ENCODE data around the gene TRIM3. TPM values are rescaled to one million over a fixed set of nuclear protein-coding genes. Genes with fewer than 3 reads are reported as not detected.

Gene TRIM3
- total and polyA plus RNA-seq, 2 of the 4 experiments (the other 2 are of a cell fraction): 13.8 to 22.3 TPM

GRCh38 chr11:6481012-6481923, 7.5 kb upstream of the TRIM3 start, which contains the start of the genes ARFIP2 and TIMM10B:
Gene ARFIP2, minus strand, starts transcription at chr11:6481331. Its CDS starts 910 bp downstream, at chr11:6480421.
Gene TIMM10B, plus strand, starts transcription at chr11:6481501. Its CDS starts 16 bp downstream, at chr11:6481517.
- H3K27me3 ChIP-seq (ENCODE audit: control insufficient read depth, insufficient read depth, low read length): no peaks in the 10 kb centered on the region
- intact Hi-C loops (cut with micrococcal nuclease): loop anchor here (5.0 kb wide), 2 partner anchors 121 to 201 kb away; partner anchors contain the start of genes ILK, MRPL17 and RRP8
- BruUV-seq (replicated peaks): no TSS peak
- H2AFZ ChIP-seq (replicated peaks; ENCODE audit: low read length, poor library complexity): peak within 1 kb of the TSS; percentile 96
- in situ Hi-C loops (cut with MboI; ENCODE audit: low sequenced_read_pairs): no loop called here
- H2BK15ac ChIP-seq (ENCODE audit: low read depth, low read length): 0 out of 3 replicates have a peak within 1 kb of the TSS, but pooled peaks have one; percentile 2
- peaks cover 36% of the 10 kb centered on the region for H3K36me3 ChIP-seq (ENCODE audit: control insufficient read depth, insufficient read depth, low read length)
- ChIA-PET CTCF (interaction anchor here (1.2 to 1.4 kb wide), 2 partner anchors 9 to 102 kb away, joined by 3 to 4 read pairs; no protein-coding TSS in a partner anchor), POLR2A (ENCODE audit: unreplicated experiment) (interaction anchor here (0.8 kb wide), 1 partner anchor 9 kb away, joined by 3 read pairs; no protein-coding TSS in a partner anchor)
- peak; percentile 98 for DNase-seq
- H4K20me1 ChIP-seq (ENCODE audit: insufficient read depth, low read length): peaks cover 10% of the 10 kb centered on the region
- H3K4me2 ChIP-seq (ENCODE audit: low read depth, low read length): peak within 1 kb of the TSS; percentile 92
- peak within 1 kb of the TSS; percentile 91 for H3K14ac ChIP-seq (replicated peaks; ENCODE audit: low read depth, low read length)
- peak; percentile 96 for ATAC-seq (ENCODE audit: low read depth)
- H2BK120ac ChIP-seq (ENCODE audit: low read depth, low read length): peak within 1 kb of the TSS; percentile 24; the same call in 1 of the 2 replicates
- H2AK9ac ChIP-seq (replicated peaks; ENCODE audit: low read depth, low read length, poor library complexity): peak within 1 kb of the TSS; percentile 98
- peaks cover 8% of the 10 kb centered on the region for H3K4me1 ChIP-seq (ENCODE audit: control insufficient read depth, insufficient read depth, low read length)
- no peak within 1 kb of the TSS for H2BK20ac ChIP-seq (ENCODE audit: low read depth, low read length)
- peak; percentile 45 for TF ChIP-seq USF2 (IDR thresholded peaks at IDR 0.05; ENCODE audit: low read depth, low read length)
- TF ChIP-seq SMC3 (IDR thresholded peaks at IDR 0.05; ENCODE audit: low read depth, low read length): no peak
- TF ChIP-seq RCOR1 (IDR thresholded peaks at IDR 0.05; ENCODE audit: insufficient replicate concordance, low read length): peak; percentile 61
- peak; percentile 87; the same call in 1 of the 2 replicates for TF ChIP-seq POLR2A (IDR thresholded peaks at IDR 0.05; ENCODE audit: low read depth, low read length)
- 0 out of 2 replicates have a peak, but pooled peaks have one; percentile 10 for TF ChIP-seq FOS (IDR thresholded peaks at IDR 0.05; ENCODE audit: low read depth, low read length)
- peak; percentile 79 for TF ChIP-seq BHLHE40 (IDR thresholded peaks at IDR 0.05; ENCODE audit: low read depth, low read length)
- TF ChIP-seq CEBPB (IDR thresholded peaks at IDR 0.05; ENCODE audit: low read depth, low read length): no peak
- TF ChIP-seq MXI1 (IDR thresholded peaks at IDR 0.05; ENCODE audit: borderline replicate concordance, low read depth, low read length): peak; percentile 75; the same call in 1 of the 2 replicates
- TF ChIP-seq MAZ (IDR thresholded peaks at IDR 0.05; ENCODE audit: borderline replicate concordance, low read depth, low read length): no peak
- peak within 1 kb of the TSS; percentile 78 for H4K91ac ChIP-seq (ENCODE audit: insufficient read depth, low read depth, low read length)
- H3K56ac ChIP-seq (ENCODE audit: extremely low read depth, insufficient read depth, low read length): peak within 1 kb of the TSS; percentile 54
- peak within 1 kb of the TSS; percentile 95 for H3K9ac ChIP-seq (ENCODE audit: low read depth, low read length)
- dilution Hi-C loops (cut with HindIII; ENCODE audit: low sequenced_read_pairs, unreplicated experiment): no loop called here
- H3K18ac ChIP-seq (ENCODE audit: low read depth, low read length): peak within 1 kb of the TSS; percentile 17; the same call in 1 of the 2 replicates
- H3K79me1 ChIP-seq (ENCODE audit: low read depth in 1 of 2, low read length in 2 of 2): peaks cover 39 to 66% of the 10 kb centered on the region in 2 experiments
- peaks cover 9% of the 10 kb centered on the region; the same call in 1 of the 2 replicates for H3K9me1 ChIP-seq (ENCODE audit: insufficient read depth, low read length)
- H4K5ac ChIP-seq (ENCODE audit: low read depth, low read length): peak within 1 kb of the TSS; percentile 62
- peak within 1 kb of the TSS; percentile 84 for H3K27ac ChIP-seq (ENCODE audit: insufficient read depth, low read length)
- peak within 1 kb of the TSS; percentile 82 for H3K4me3 ChIP-seq (ENCODE audit: insufficient read depth, low read depth, low read length)
- H3K4ac ChIP-seq (ENCODE audit: low read depth, low read length): peak within 1 kb of the TSS; percentile 93
- H2BK5ac ChIP-seq (ENCODE audit: low read depth, low read length, poor library complexity, severe bottlenecking): peak within 1 kb of the TSS; percentile 77
- peak within 1 kb of the TSS; percentile 85 for H3K23ac ChIP-seq (ENCODE audit: low read depth, low read length)
- peak within 1 kb of the TSS; percentile 63 to 96 for H4K8ac ChIP-seq (ENCODE audit: low read depth in 2 of 2, low read length in 2 of 2)
- peak within 1 kb of the TSS; percentile 93 for H2AK5ac ChIP-seq (ENCODE audit: low read depth, low read length)
- 0% methylated on average over 45 of the region's 66 CpGs; no CpG with 5 or more reads in 1 of the 2 experiments for WGBS, 2 experiments (ENCODE audit: extremely low coverage in 2 of 2, insufficient read length in 1 of 2)
- no peaks in the 10 kb centered on the region for H3K9me3 ChIP-seq (ENCODE audit: control insufficient read depth, insufficient read depth, low read length)
